GM18508 (cell line): ENCODE data around the gene TRAPPC11.

ENCODE experiments used
- ATAC-seq: cut with Tn5 transposase; IDR thresholded peaks from one replicate; pipeline ENCODE4 v1.9.1; 2021; ENCODE audit warnings: moderate number of reproducible peaks; ENCODE audit not compliant: insufficient read depth, unreplicated experiment

Gene TRAPPC11

DNA sequence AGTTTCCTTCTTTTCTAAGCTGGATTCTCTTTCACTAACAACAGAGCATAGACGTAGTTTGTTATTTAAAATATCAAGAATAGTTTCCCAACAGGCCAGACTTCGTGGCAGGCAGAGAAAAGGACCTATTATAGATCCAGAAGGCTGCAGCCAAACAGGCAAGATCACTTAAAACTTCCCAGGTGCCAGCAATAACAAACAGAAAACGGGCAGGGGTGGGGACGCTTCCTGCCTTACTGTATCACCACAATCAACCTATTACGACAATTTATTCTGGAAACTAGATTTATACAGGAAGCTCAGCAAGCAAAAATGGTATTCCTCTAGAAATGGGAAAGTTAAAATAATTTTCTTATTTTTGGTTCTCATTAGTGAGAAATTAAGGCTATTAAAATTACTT, 22.2 kb upstream of the TRAPPC11 start:
- ATAC-seq = no peak

DNA sequence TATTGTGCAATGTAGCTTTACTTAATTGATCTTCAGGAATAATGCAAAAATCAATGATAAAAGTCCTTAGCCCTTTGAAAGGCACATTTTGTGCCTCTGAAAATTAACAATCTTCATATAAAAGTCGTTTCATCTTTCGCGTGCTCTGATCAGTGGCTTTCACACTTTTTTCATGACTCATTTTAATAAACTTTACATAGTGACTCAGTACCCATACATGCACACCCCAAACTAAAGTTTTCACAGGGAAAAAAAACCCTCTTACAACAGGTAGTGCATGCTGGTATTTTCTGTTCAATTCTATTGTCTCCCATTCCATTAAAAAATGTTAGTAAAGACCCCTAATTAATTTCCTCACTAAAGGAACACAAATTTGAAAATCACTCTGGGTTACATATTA, 21.6 kb upstream of the TRAPPC11 start:
- no peak for ATAC-seq

DNA sequence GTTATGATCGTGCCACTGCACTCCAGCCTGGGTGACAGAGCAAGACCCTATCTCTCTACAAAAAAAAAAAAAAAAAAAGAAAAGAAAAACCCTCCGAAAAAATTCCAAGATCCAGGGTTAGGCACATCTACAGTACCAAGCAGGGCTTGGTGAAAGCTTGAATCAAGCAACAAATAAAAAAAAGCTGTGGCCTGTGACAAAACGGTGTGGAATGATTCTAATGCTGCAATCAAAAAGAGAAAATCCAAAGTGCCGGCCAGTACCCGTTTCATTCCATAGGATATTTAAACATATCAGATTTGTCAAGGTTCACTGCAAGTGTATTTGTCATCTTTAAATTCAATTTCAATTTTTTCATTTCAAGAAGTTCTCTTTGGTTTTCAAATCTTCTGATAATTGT, 20.7 kb upstream of the TRAPPC11 start:
- ATAC-seq = no peak

DNA sequence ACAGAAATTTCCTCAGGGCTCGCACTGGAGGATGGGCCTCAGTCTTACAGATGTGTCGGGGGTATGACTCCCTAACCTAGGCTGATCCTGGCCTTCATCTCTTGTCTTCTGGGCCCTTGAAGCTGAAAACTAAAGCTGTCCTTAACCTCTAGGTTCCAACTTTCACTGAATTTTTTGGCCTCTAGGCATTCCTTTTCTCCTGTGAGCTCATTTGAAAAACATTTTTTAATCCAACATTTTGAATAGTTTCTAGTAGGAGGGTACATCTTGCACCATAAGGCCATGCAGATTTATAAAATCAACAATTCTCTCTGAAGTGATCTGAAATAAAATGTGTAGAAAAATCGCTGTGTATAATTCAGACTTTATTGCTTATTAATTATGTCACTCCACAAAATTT, 19.8 kb upstream of the TRAPPC11 start:
- no peak for ATAC-seq

DNA sequence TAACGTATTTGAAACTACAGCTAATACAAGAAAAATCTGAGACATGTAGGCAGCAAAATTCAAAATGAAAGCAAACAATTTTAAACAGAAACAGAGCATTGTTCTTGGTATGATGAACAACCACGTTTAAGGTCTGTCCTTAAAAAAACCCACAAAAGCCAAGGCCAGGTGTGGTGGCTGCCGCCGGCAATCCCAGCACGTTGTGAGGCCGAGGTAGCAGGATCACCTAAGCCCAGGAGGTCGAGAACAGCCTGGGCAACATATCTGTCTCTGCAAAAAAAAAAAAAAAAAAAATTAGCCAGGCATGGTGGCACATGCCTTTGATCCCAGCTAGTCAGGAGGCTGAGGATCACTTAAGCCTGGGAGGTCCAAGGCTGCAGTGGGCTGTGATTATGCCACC, 13.8 kb upstream of the TRAPPC11 start:
- ATAC-seq = no peak

DNA sequence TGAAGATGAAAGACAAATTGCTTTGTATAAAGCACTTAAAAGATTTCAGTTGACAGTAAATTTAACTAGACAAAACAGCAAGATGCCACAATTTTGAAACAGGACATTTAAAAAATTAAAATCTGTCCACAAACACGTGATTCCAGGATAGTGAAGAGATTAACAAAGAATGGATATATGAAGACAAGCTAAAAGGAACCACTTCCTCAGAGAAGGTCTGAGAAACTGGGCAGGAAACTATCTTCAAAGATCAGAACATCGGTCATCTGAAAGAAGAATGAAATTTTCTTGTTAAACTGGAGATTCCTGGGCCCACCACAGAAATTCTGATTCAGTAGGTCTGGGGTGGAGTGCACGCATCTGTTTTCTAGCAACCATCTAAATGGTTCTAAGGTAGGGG, 1.5 kb upstream of the TRAPPC11 start:
- ATAC-seq = no peak

DNA sequence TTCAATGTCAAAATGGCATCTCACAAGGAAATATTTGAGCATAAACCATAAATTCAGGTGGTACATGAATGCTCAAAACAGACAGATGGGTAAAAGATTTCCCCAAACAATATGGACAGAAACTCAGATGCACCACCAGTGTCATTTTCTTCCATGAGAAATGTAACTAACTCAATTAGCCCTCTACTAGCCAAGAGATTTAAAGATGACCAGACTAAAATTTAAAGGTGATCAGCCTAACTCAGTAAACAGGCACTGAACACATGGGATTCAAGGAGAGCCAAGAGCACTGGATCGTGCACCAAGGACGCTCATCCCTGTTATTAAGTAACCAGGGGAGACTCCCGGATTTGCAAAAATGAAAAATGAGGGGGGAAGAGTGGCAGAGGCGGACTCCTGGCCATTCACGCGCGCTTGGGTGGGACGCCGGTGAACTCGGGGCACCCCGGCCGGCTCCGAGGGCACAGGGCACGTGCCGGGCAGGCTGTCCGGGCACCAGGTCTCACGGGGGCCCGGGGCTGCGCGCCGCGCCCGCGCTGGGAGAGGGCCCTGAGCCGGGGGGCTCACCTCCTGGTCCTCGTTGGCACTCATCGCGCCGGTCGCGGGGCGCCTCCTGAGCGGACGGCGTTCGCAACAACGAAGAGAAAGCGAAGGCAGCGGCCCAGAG, 598 bp upstream of the TRAPPC11 start:
- peak; percentile 16 for ATAC-seq

DNA sequence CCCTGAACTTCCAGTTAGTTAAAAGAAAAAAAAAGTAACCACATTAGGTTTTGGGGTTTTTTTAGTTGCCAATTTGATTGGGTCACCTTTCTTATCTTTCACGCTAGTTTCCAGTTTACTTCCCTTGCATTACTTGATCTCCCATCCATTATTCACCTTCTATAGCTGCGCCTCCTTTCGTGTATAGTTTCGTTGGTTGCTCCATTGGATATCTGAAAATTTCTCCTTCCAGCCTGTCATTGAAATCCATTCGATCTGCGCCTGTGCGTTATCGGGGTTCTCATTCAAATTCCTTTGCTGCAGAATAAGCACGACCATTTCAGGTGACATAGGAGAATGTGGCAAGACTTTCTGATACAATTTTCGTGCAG, 764 bp downstream of the TRAPPC11 start:
- no peak for ATAC-seq

DNA sequence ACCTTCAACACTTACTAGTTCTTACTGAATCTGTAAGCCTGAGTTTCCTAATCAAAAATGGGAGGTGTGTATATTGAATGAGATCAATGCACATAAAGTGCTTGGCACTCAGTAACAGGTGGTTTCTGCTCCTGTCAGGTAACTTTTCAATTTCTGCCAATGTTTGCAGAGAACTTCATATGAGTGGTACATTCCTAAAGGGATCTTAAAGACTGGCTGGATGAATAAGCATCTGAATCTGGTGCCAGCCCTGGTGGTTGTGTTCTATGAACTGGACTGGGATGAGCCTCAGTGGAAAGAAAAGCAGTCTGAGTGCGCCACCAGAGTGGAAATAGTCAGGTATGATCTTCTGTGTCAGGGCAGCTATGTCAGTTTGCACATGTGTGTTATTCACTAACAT, 7.0 kb downstream of the TRAPPC11 start:
- ATAC-seq = no peak

DNA sequence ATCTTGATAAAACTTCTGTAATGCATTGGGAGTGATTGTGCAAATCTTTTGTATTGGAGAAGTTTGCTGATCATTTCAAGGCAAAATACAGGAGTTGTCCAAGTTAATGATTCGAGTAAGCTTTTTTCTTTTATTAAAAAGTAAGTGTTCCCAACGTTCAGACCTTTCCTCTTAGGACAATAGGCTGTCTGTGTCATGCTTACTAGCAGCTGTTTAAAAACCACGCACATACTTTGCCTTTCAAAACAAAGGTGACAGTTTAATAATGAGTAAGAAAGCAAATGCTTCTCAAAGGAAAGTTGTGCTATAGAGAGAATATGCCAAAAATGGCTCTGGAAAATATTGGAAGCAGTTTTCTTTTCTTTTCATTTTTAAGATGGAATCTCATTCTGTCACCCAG, 11.2 kb downstream of the TRAPPC11 start:
- ATAC-seq = no peak

DNA sequence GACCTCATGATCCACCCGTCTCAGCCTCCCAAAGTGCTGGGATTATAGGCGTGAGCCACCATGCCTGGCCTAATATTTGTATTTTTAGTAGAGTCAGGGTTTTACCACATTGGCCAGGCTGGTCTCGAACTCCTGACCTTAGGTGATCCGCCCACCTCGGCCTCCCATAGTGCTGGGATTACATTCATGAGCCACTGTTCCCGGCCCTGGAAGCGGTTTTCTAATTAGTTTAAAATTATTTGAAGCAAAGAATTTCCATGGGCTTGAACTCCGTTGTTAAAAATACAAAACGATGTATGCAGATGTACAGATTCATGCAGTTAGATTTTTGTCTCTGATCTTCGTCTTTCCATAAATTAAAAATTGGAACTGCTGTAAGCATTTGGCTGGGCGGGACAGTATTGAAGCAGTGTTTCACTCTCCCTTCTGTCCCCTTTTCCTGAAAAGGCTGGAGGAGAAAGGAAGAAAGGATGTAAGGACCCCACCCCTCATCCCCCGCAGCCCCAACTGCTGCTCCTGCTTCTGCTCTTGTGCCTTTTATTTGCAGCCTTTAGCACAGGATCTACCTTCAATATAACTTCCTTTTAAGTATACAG, 12.0 kb downstream of the TRAPPC11 start:
- no peak for ATAC-seq

DNA sequence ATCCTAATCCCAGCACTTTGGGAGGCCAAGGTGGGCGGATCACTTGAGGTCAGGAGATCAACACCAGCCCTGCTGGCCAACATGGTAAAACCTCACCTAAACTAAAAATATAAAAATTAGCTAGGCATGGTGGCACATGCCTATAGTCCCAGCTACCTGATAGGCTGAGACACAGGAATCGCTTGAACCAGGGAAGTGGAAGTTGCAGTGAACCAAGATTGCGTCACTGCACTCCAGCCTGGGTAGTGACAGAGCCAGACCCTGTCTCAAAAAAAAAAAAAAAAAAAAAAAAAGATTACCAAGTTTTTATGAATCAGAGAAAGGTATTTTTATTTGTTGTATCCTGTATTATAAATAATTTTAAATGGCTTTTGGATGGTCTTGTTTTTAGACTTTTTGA, 15.1 kb downstream of the TRAPPC11 start:
- no peak for ATAC-seq

DNA sequence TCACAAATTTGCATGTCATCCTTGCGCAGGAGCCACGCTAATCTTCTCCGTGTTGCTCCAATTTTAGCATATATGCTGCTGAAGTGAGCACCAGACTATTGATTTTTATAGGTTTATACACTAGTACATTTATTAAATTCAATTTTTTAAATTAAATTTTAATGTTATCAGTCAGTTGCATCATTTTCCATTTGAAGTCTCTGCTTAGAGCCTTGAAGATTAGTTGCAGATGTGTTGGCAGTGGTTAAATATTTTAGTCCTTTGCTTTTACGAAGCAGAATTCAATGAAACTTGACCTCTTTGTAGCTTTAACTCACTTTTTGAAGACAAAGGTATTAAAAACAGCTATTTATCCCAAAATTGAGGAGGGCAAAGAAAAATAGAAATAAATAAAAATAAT, 16.5 kb downstream of the TRAPPC11 start:
- no peak for ATAC-seq

DNA sequence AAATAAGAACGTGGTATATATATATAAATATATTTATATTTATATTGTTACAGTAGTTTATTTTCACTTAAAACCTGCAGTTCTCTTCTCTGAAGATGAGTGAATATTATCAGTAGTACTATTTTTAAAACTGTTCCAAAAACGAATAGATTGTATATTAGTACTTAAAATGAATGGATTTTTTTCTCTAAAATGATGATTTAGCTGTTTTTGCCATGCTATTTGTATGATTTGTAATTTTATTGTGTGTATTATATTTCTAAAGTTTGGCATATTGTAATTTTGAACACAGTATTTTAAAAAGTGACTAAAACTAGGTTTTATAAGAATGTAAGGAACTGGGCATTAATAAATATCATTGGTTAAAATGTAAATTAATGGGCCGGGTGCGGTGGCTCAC, 22.0 kb downstream of the TRAPPC11 start:
- ATAC-seq = no peak

DNA sequence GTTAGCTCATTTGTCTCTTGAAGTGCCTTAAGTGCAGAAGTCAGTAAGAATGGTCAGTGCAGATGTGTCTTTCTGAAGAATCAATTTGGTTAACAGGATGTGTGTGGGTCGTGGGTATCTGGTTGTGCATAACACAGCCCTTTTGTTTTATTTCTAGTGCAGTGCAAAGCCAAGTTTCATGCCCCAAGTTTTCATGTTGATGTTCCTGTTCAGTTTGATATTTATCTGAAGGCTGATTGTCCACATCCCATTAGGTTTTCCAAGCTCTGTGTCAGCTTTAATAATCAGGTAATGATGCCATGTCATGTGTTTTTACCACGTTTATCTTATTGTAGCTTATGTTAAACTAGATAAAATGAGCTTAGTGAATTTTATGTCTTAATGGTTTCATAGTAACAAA, 27.4 kb downstream of the TRAPPC11 start:
- no peak for ATAC-seq

DNA sequence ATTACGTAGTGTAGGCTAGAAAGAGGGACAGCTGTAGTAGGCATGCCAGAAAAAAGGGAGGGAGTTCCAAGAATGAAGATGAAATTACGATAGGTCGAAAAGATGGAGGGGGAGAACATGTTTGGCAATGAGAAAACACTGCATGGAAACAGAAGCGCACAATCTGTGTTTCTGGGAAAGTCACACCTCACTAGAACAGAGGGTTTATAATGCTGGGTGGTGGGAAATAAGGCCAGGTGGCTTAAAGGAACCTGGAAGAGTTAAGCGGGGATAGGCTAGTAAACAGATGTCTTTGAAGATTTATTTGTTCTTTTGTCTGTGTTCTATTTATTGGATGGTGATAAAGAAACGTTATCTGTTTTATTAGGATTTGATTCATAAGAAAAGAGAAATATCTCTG, 29.1 kb downstream of the TRAPPC11 start:
- no peak for ATAC-seq

DNA sequence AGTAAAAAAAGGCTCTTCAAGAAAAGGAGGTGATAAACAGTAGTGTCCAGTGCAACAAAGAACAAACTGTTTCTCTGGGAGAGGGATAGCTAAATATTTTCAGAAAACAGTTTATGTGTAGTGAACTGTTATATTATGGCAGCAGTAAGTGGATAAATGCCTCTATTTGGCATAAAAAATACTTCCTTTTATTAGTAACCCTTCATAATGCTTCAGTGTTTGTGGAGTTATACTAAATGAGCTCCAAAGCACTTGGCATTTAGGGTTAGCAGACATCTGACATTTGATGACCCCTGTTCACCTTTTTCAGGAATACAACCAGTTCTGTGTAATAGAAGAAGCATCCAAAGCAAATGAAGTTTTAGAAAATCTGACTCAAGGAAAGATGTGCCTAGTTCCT, 31.9 kb downstream of the TRAPPC11 start:
- ATAC-seq = no peak

DNA sequence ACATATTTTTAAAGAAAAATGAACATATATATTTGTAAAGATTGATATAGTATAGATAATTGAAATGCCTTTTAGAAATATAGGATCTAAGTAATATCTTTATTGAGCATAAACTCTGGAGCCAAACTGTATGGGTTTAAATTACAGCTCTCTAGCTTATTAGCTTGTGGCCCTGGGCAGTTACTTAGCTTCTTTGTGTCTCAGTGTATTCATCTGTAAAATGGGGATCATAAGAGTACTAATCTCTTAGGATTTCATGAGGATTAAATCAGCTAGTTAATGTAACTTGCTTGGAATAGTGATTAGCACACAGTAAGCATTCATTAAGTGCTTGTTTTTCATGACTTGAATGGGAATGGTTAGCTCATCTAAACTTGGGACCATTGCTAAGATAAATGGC, 32.8 kb downstream of the TRAPPC11 start:
- no peak for ATAC-seq

DNA sequence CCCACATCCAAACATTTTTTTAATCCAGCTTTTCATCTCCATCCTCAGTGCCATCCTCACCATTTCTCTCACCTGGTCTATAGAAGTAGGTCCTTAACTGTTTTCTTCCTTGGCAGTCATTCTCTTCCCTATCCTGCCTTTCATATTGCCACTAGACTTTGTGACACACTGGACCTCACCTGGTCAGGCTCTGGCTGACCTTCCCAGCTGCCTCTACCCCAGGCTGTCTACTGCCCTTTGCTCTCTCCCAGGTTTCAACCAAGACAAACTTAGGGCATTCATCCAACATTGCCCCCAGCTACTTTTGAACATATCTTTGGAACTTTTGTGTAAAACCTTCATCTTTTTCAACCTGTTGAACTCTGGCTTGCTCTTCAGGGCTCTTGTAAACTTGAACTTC, 39.8 kb downstream of the TRAPPC11 start:
- no peak for ATAC-seq

DNA sequence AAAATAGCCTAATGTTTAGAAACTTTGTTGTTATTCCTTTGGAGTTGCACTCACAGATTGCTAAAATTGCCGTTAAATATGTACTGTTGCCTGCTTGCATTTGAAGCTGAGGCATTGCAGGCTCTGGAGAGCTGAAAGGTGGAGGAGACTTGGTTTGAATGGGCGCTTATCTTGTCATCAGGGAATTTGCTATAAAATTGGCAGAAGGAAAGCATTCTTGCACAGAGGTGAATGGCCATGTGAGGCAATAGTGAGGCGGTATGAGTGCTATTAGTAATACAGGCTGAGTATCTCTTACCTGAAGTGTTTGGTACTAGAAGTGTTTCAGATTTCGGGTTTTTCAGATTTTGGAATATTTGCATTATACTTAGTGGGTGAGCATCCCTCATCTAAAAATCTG, 41.3 kb downstream of the TRAPPC11 start:
- ATAC-seq = no peak

DNA sequence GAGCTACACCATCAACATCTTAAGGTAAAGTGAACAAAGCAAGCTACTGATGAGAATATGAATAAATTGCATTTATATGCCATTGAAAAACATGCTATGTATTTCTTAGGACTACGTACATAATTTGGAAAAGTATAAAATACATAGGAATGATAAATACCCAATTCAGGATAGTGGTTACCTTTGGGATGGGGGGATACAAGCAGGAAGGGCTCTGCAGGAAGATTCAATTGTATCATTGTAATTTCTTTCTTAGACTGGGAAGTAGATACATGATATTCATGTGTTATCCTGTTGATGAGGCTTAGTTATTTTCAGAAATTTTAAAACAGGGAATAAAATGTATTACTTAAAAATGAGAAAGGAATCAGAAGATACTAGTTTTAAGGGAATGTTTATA, 43.4 kb downstream of the TRAPPC11 start:
- ATAC-seq = no peak

DNA sequence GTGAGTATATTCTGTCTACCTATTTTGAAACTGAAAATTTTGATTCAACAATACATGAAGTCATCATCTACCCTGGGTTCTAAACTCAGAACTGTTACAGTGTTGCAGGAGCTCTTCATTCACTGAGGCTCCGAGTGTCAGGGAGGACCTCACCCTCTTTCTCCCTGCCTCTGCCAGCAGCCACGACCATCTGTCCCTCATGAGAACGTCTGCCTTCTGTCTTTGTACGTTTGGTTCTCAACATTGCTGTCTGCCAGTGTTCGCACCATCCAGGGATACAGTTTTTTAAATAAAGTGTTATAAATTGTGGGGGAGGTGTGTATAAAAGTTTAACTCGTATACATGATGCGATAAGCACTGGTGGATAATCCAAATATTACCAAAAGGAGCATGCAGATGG, 55.5 kb downstream of the TRAPPC11 start:
- ATAC-seq = no peak

DNA sequence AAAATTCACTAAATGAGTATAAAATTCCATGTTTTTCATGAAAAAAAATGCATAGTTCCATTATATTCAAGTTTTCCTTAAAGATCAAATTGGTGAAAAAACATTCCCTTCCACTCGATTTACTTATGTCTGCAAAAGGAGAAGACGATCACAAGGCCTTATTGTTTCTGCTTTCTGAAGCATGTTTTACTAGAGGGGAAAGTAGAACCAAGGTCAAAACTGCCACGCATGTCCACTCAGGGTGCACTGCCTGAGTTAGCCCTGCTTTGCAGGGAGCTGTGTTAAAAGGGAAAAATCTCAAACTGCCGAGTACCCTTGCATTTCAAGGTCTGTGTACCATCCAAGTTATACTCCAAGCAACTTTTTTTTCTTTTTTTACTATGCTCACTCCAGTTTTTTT, 57.2 kb downstream of the TRAPPC11 start:
- no peak for ATAC-seq
